NT2/D1 (cell line): ENCODE results near the gene NFKB1.

Experiments
- DNase-seq: peaks from one replicate; pipeline ENCODE4 v3.0.0-alpha.2; 2011; ENCODE audit warnings: low read depth, low spot score
- H3K27me3 ChIP-seq: 2 replicates; pipeline ENCODE4 v1.6.0; 2011; ENCODE audit warnings: mild to moderate bottlenecking; ENCODE audit not compliant: insufficient read length, insufficient read depth
- H3K36me3 ChIP-seq: 2 replicates; pipeline ENCODE4 v1.6.1; 2011; ENCODE audit warnings: mild to moderate bottlenecking, low read length, mixed read lengths; ENCODE audit not compliant: insufficient read depth, insufficient read length
- H3K4me1 ChIP-seq: 2 replicates; pipeline ENCODE4 v1.5.1; 2011; ENCODE audit not compliant: insufficient read depth, insufficient read length
- H3K4me3 ChIP-seq: 2 replicates; pipeline ENCODE4 v1.5.1; 2011; ENCODE audit warnings: low read depth; ENCODE audit not compliant: insufficient read length
- H3K9ac ChIP-seq: 2 replicates; pipeline ENCODE4 v1.6.0; 2011; ENCODE audit warnings: low read depth; ENCODE audit not compliant: insufficient read length
- H3K9me3 ChIP-seq: 2 replicates; pipeline ENCODE4 v1.5.1; 2011; ENCODE audit warnings: mild to moderate bottlenecking, low read length; ENCODE audit not compliant: insufficient read depth
- SUZ12 ChIP-seq: IDR thresholded peaks from 2 replicates; pipeline ENCODE4 v1.6.1; 2011; ENCODE audit not compliant: insufficient read length, insufficient read depth; ENCODE audit errors: extremely low read depth
- YY1 ChIP-seq: IDR thresholded peaks from 2 replicates; pipeline ENCODE4 v1.6.1; 2011; ENCODE audit not compliant: insufficient read length, insufficient read depth
- ZNF274 ChIP-seq: IDR thresholded peaks from 2 replicates; pipeline ENCODE4 v1.6.1; 2011; ENCODE audit warnings: mild to moderate bottlenecking, low read depth, low read length

The NFKB1 gene

GRCh38 chr4:102638621-102639020 lies 137.5 kb downstream of the NFKB1 start:
- no peak overlapping the region for H3K4me3 ChIP-seq
- DNase-seq = no peak
- no peaks in the 10 kb centered on the region for H3K9me3 ChIP-seq
- H3K4me1 ChIP-seq = no peaks in the 10 kb centered on the region
- no peak overlapping the region for H3K9ac ChIP-seq
- no peak for TF ChIP-seq YY1
- no peak for TF ChIP-seq ZNF274
- TF ChIP-seq SUZ12 = no peak
- H3K36me3 ChIP-seq = peaks cover 7% of the 10 kb centered on the region
- no peaks in the 10 kb centered on the region for H3K27me3 ChIP-seq

DNA sequence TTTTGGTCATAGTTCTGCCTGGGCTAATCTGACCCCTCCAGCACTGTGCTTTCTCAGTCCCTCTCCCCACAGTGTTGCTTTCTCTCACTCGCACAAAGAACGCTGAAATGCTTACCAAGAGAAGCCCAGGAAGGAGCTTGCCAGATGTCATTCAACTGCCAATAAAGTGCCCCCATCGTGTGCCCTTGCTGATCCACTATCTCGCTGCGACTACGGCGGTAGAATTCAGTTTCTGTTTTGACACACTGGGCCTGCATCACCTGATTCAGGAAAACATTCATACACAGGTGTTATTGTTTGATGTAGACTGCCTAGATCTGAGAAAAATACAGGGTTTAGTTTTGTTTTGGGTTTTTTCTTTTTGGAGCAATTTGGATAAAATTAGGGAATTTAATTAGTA lies 138.4 kb downstream of the NFKB1 start:
- H3K9me3 ChIP-seq = no peaks in the 10 kb centered on the region
- TF ChIP-seq ZNF274 = no peak
- no peak for TF ChIP-seq SUZ12
- TF ChIP-seq YY1 = no peak
- no peak for DNase-seq

GRCh38 chr4:102640669-102641068 lies 139.5 kb downstream of the NFKB1 start:
- no peak overlapping the region for H3K4me3 ChIP-seq
- no peak overlapping the region for H3K9ac ChIP-seq
- no peaks in the 10 kb centered on the region for H3K27me3 ChIP-seq
- no peaks in the 10 kb centered on the region for H3K9me3 ChIP-seq
- DNase-seq = no peak
- H3K4me1 ChIP-seq = no peaks in the 10 kb centered on the region
- no peak for TF ChIP-seq ZNF274
- no peak for TF ChIP-seq SUZ12
- TF ChIP-seq YY1 = no peak
- H3K36me3 ChIP-seq = peaks cover 4% of the 10 kb centered on the region

More for the DNA sequence above, 138.4 kb downstream of the NFKB1 start:
- Histone ChIP-seq H3K27me3 (no peaks in the 10 kb centered on the region), H3K4me3 (no peak overlapping the region), H3K36me3 (peaks cover 5% of the 10 kb centered on the region), H3K4me1 (no peaks in the 10 kb centered on the region), H3K9ac (no peak overlapping the region)

GRCh38 chr4:102641793-102642192 lies 140.6 kb downstream of the NFKB1 start:
- Histone ChIP-seq H3K9ac (no peak overlapping the region), H3K9me3 (no peaks in the 10 kb centered on the region), H3K36me3 (peaks cover 4% of the 10 kb centered on the region), H3K4me3 (no peak overlapping the region), H3K4me1 (no peaks in the 10 kb centered on the region), H3K27me3 (no peaks in the 10 kb centered on the region)
- no peak for DNase-seq
- TF ChIP-seq YY1 (no peak), SUZ12 (no peak), ZNF274 (no peak)

- Histone ChIP-seq H3K4me3 (no peak overlapping the region), H3K9me3 (no peaks in the 10 kb centered on the region), H3K9ac (no peak overlapping the region), H3K4me1 (no peaks in the 10 kb centered on the region), H3K27me3 (no peaks in the 10 kb centered on the region), H3K36me3 (peaks cover 4% of the 10 kb centered on the region)
- no peak for TF ChIP-seq ZNF274
- no peak for TF ChIP-seq SUZ12
- TF ChIP-seq YY1 = no peak
- no peak for DNase-seq
These were observed 141.6 kb downstream of the NFKB1 start for GRCh38 chr4:102642631-102643298.

GRCh38 chr4:102647117-102647516 lies 146.0 kb downstream of the NFKB1 start:
- no peak for DNase-seq
- Histone ChIP-seq H3K36me3 (peaks cover 7% of the 10 kb centered on the region), H3K27me3 (no peaks in the 10 kb centered on the region), H3K9ac (no peak overlapping the region), H3K9me3 (no peaks in the 10 kb centered on the region), H3K4me3 (no peak overlapping the region), H3K4me1 (no peaks in the 10 kb centered on the region)
- TF ChIP-seq YY1 = no peak

DNA sequence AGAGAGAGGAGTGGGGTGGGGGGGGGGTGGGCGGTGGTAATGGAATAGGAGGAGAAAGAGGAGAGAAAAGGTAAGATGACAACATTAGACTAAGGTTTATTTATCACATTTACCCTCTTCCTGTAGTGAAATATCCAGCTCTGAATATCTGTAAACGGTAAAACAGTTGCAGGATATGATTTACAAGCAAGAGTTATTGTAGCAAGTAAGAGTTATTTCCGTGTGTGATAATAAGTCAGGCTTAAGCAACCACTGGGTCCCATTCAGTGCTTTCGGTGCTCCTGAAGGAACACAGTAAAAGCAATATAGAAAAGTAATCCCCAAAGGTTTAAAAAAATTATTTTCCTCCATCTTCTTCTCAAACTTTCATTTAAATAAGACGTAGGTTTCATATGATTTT lies 156.0 kb downstream of the NFKB1 start:
- no peaks in the 10 kb centered on the region for H3K27me3 ChIP-seq
- H3K36me3 ChIP-seq = no peaks in the 10 kb centered on the region
- no peak overlapping the region for H3K4me3 ChIP-seq
- no peaks in the 10 kb centered on the region for H3K9me3 ChIP-seq
- no peak overlapping the region for H3K9ac ChIP-seq
- H3K4me1 ChIP-seq = no peaks in the 10 kb centered on the region
- no peak for DNase-seq
- TF ChIP-seq SUZ12 = no peak

GRCh38 chr4:102663073-102663472 lies 161.9 kb downstream of the NFKB1 start:
- no peaks in the 10 kb centered on the region for H3K36me3 ChIP-seq
- H3K4me1 ChIP-seq = no peaks in the 10 kb centered on the region
- H3K9me3 ChIP-seq = no peaks in the 10 kb centered on the region
- no peak overlapping the region for H3K4me3 ChIP-seq
- H3K9ac ChIP-seq = no peak overlapping the region
- TF ChIP-seq SUZ12 (no peak), ZNF274 (no peak), YY1 (no peak)
- DNase-seq = no peak
- no peaks in the 10 kb centered on the region for H3K27me3 ChIP-seq
